Panc1 (cell line): Measurements from ENCODE around the gene SUGP1. TPM values are rescaled to one million over a fixed set of nuclear protein-coding genes. Genes with fewer than 3 reads are reported as not detected.

ENCODE experiments used
- ATAC-seq: fragments of 200-7000 bp; cut with Tn5 transposase; 2 replicates; pipeline ENCODE4 v1.9.1; 2020; ENCODE audit warnings: mild to moderate bottlenecking, moderate library complexity
- BruUV-seq: library from RNA; stranded (reverse); fragments of 400-500 nt; replicated peaks from 2 replicates; lab custom pipeline; 2021; lab: Mats Ljungman, UMichigan
- CTCF ChIA-PET: fragments of 300-600 bp; sonication (Branson Sonifier 250); formaldehyde crosslinking; loops from one replicate; lab custom pipeline; 2022; ENCODE audit warnings: antibody characterized with exemption; lab: Charles Lee
- POLR2A ChIA-PET: fragments of 300-600 bp; sonication (Branson Sonifier 250); formaldehyde crosslinking; loops from one replicate; lab custom pipeline; 2022; ENCODE audit warnings: antibody characterized with exemption; lab: Charles Lee
- DNase-seq: peaks from one replicate; pipeline ENCODE4 v3.0.0-alpha.2; 2010; ENCODE audit warnings: low read depth, low spot score
- H3K27ac ChIP-seq: 2 replicates; pipeline ENCODE4 v1.5.1; 2011; ENCODE audit warnings: mild to moderate bottlenecking, low read length, inconsistent platforms
- H3K27me3 ChIP-seq: fragments of 200-500 bp; sonication (Bioruptor generic); 2 replicates; pipeline ENCODE4 v1.6.0; 2014; ENCODE audit warnings: low read length, inconsistent platforms; ENCODE audit not compliant: control insufficient read depth, insufficient read depth
- H3K36me3 ChIP-seq: fragments of 200-500 bp; sonication (Bioruptor generic); 2 replicates; pipeline ENCODE4 v1.5.1; 2014; ENCODE audit warnings: inconsistent platforms, mild to moderate bottlenecking, low read length, moderate library complexity; ENCODE audit not compliant: control insufficient read depth, insufficient read depth
- H3K4me1 ChIP-seq: 2 replicates; pipeline ENCODE4 v1.5.1; 2011; ENCODE audit warnings: inconsistent platforms, mild to moderate bottlenecking, low read length, moderate library complexity; ENCODE audit not compliant: control insufficient read depth, insufficient read depth
- H3K4me3 ChIP-seq, 2 experiments: 2 replicates each; pipeline ENCODE4 v1.5.1; 2011 to 2012; ENCODE audit warnings: low read depth in 2 of 2, low read length in 2 of 2, mild to moderate bottlenecking in 2 of 2, inconsistent platforms in 1 of 2, moderate library complexity in 1 of 2
- H3K9me3 ChIP-seq: fragments of 200-500 bp; sonication (Bioruptor generic); 2 replicates; pipeline ENCODE4 v1.5.1; 2014; ENCODE audit warnings: low read depth, mild to moderate bottlenecking, inconsistent platforms, low read length, moderate library complexity; ENCODE audit not compliant: control insufficient read depth, insufficient read depth
- POLR2AphosphoS5 ChIP-seq: IDR thresholded peaks from 2 replicates; pipeline ENCODE4 v1.6.1; 2012; ENCODE audit warnings: mild to moderate bottlenecking, low read depth, low read length, moderate library complexity
- SIN3A ChIP-seq: IDR thresholded peaks from 2 replicates; pipeline ENCODE4 v1.6.1; 2012; ENCODE audit warnings: low read depth, mild to moderate bottlenecking, low read length, moderate library complexity, borderline replicate concordance; ENCODE audit not compliant: insufficient read depth
- TCF7L2 ChIP-seq: IDR thresholded peaks from 2 replicates; pipeline ENCODE4 v1.6.1; 2011; ENCODE audit warnings: mild to moderate bottlenecking, low read depth, low read length, inconsistent platforms
- in situ Hi-C: cut with HindIII; loops from 2 replicates; pipeline ENCODE4 v1.10.0; 2016; ENCODE audit warnings: low sequenced_read_pairs, low pct_unique_long_range_greater_than_20kb
- intact Hi-C: fragments of 100-400 bp; cut with micrococcal nuclease; formaldehyde crosslinking; loops from one replicate; pipeline ENCODE4 v1.10.0; 2022; ENCODE audit not compliant: unreplicated experiment
- total RNA-seq: library from RNA; stranded (reverse); gene quantifications from one replicate; pipeline ENCODE4 v1.2.1, GENCODE V29; 2021; ENCODE audit not compliant: unreplicated experiment
- TF ChIP-seq, protein P1 (sequence below), 2 experiments: IDR thresholded peaks; 2 replicates each; pipeline ENCODE4 v1.6.1; 2011 to 2012; ENCODE audit warnings: low read depth in 2 of 2, control low read depth in 1 of 2, low read length in 1 of 2, mild to moderate bottlenecking in 1 of 2, moderate library complexity in 1 of 2; ENCODE audit not compliant: insufficient read depth in 1 of 2
- TF ChIP-seq, protein P2 (sequence below): fragments of 450-650 bp; IDR thresholded peaks from 2 replicates; pipeline ENCODE4 v1.5.1; 2017; ENCODE audit warnings: mild to moderate bottlenecking

SUGP1 gene
- total RNA-seq, 1 experiment from 2014 or later: 41.5 TPM

DNA sequence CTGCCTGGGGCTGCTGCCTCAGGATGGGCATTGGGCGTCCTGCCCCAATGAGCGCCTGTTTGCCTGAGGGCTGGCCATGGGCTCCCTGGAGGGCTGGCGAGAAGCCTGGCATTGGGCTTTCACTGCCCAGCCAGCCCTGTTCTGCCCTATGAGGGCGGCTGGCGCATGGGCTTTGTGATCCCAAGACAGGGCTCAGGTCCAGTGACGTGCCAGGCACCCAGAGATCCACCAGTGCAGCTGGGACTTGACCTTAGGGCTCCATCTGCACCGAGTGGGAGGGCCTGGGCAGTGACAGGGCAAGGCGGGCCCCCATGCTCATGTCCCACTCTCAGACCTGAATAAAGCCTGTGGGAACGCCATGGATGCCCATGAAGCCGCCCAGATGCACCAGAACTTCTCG lies 34.6 kb upstream of the SUGP1 start:
- intact Hi-C loops: no loop called here
- H3K4me1 ChIP-seq: no peaks in the 10 kb centered on the region
- POLR2A ChIA-PET: no interaction called here
- CTCF ChIA-PET: no interaction called here
- H3K27ac ChIP-seq: no peak overlapping the region
- no peak overlapping the region for H3K4me3 ChIP-seq
- H3K9me3 ChIP-seq: no peaks in the 10 kb centered on the region
- TF ChIP-seq TCF7L2 (no peak), SIN3A (no peak), POLR2AphosphoS5 (no peak)
- TF ChIP-seq, protein P1, sequence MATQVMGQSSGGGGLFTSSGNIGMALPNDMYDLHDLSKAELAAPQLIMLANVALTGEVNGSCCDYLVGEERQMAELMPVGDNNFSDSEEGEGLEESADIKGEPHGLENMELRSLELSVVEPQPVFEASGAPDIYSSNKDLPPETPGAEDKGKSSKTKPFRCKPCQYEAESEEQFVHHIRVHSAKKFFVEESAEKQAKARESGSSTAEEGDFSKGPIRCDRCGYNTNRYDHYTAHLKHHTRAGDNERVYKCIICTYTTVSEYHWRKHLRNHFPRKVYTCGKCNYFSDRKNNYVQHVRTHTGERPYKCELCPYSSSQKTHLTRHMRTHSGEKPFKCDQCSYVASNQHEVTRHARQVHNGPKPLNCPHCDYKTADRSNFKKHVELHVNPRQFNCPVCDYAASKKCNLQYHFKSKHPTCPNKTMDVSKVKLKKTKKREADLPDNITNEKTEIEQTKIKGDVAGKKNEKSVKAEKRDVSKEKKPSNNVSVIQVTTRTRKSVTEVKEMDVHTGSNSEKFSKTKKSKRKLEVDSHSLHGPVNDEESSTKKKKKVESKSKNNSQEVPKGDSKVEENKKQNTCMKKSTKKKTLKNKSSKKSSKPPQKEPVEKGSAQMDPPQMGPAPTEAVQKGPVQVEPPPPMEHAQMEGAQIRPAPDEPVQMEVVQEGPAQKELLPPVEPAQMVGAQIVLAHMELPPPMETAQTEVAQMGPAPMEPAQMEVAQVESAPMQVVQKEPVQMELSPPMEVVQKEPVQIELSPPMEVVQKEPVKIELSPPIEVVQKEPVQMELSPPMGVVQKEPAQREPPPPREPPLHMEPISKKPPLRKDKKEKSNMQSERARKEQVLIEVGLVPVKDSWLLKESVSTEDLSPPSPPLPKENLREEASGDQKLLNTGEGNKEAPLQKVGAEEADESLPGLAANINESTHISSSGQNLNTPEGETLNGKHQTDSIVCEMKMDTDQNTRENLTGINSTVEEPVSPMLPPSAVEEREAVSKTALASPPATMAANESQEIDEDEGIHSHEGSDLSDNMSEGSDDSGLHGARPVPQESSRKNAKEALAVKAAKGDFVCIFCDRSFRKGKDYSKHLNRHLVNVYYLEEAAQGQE (IDR thresholded peaks at IDR 0.05; ENCODE audit: insufficient read depth in 1 of 2, low read depth in 2 of 2, low read length in 1 of 2): no peak
- TF ChIP-seq, protein P2, sequence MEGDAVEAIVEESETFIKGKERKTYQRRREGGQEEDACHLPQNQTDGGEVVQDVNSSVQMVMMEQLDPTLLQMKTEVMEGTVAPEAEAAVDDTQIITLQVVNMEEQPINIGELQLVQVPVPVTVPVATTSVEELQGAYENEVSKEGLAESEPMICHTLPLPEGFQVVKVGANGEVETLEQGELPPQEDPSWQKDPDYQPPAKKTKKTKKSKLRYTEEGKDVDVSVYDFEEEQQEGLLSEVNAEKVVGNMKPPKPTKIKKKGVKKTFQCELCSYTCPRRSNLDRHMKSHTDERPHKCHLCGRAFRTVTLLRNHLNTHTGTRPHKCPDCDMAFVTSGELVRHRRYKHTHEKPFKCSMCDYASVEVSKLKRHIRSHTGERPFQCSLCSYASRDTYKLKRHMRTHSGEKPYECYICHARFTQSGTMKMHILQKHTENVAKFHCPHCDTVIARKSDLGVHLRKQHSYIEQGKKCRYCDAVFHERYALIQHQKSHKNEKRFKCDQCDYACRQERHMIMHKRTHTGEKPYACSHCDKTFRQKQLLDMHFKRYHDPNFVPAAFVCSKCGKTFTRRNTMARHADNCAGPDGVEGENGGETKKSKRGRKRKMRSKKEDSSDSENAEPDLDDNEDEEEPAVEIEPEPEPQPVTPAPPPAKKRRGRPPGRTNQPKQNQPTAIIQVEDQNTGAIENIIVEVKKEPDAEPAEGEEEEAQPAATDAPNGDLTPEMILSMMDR: no peak
- H3K27me3 ChIP-seq: no peaks in the 10 kb centered on the region
- no peak for ATAC-seq
- H3K36me3 ChIP-seq: no peaks in the 10 kb centered on the region
- no peak for DNase-seq
- in situ Hi-C loops: no loop called here
- no TSS peak for BruUV-seq

DNA sequence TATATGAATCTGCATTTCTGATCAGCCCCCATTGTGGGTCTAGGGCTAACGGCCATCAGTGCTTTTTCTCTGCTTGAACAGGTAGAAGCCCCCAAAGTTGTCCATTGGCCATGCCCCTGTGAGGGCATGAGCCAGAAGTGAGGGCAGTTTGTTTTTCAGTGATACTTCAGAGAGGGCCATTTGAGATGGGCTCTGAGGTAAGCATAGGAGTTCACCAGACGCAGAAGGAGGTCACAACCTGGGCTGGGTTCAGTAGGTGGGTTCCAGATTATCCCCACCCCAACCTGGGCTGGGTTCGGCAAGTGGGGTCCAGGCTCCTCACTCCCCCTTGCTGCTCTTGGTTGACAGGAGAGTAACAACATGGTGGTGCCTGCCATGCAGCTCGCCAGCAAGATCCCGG lies 33.7 kb upstream of the SUGP1 start:
- no peaks in the 10 kb centered on the region for H3K9me3 ChIP-seq
- TF ChIP-seq, protein P1 (IDR thresholded peaks at IDR 0.05; ENCODE audit: insufficient read depth in 1 of 2, low read depth in 2 of 2, low read length in 1 of 2): no peak
- TF ChIP-seq SIN3A (no peak), POLR2AphosphoS5 (no peak), TCF7L2 (no peak)
- TF ChIP-seq, protein P2: no peak
- ATAC-seq (no peak), DNase-seq (no peak)
- no peak overlapping the region for H3K27ac ChIP-seq
- ChIA-PET CTCF (no interaction called here), POLR2A (no interaction called here)
- BruUV-seq: no TSS peak
- intact Hi-C loops: no loop called here
- no peaks in the 10 kb centered on the region for H3K36me3 ChIP-seq
- H3K27me3 ChIP-seq: no peaks in the 10 kb centered on the region
- H3K4me1 ChIP-seq: no peaks in the 10 kb centered on the region
- in situ Hi-C loops: no loop called here
- no peak overlapping the region for H3K4me3 ChIP-seq
